Stimulated activated CD8-positive, alpha-beta memory T cell treated with anti-CD3 and anti-CD28 coated beads, Interleukin-15, amount 100 ng/mL, for 4 hours (primary cell): ENCODE measurements around the gene MBD6.

Source experiments
- DNase-seq, 2 donors: peaks; one replicate each; pipeline ENCODE4 v3.0.0-alpha.2; 2020; ENCODE audit warnings: low read depth in 2 of 2

The MBD6 gene

GRCh38 chr12:57528831-57529555, 6.4 kb downstream of the MBD6 start:
- DNase-seq, result no peak

GRCh38 chr12:57529831-57530230, 7.2 kb downstream of the MBD6 start:
- DNase-seq, result no peak

DNA sequence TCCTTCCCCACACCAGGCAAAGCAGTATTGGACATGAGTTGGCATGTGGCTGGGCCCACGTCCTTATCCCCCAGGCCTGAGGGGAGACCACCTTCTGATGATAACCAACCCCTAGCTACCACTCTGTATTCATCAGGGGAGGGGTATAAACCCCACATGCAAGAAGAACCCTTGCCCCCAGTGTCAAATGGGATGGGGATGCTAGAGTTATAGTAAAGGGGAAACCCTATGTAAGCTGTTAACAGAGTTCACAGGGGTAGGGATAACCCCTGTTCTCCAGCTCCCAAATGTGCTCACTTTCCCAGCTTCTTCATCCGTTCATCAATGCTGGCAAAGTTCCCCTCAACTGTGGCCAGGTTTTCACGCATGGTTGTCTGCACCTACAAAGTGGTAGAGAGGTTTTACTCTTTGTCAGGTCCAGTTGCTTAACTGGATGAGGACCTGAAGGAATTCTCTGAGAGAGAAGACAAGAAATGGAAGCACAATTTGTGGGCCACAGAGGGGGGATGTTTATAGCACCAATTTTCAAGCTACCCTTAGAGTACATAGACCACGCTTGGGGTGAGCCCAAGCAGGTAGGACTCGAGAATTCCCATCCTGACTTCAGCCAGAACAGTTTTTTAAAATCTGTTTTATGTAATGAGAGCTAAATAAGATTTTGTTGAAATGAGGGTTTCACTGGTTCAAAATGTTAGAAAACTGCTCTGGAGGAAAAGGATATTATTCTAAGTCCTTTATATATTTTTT, 7.9 kb downstream of the MBD6 start:
- DNase-seq, result no peak

DNA sequence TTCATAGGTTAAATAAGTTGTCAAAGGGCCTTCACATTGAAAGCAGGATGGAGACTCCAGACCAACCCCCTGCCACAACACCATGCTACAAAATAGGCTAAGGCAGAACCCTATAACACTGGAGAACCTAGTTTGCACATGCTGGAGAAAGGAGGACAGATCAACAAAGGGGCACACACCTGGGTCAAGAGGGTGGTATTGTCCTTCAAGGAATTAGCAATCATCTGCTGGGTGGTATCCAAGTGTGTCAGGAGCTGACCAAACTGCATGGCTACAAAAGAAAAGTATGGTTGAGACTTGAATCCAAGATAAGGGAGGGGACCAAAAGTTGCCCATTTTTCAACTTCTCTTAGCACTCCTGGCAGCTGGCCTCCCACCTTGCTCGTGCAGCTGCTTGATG, 9.2 kb downstream of the MBD6 start:
- no peak for DNase-seq

DNA sequence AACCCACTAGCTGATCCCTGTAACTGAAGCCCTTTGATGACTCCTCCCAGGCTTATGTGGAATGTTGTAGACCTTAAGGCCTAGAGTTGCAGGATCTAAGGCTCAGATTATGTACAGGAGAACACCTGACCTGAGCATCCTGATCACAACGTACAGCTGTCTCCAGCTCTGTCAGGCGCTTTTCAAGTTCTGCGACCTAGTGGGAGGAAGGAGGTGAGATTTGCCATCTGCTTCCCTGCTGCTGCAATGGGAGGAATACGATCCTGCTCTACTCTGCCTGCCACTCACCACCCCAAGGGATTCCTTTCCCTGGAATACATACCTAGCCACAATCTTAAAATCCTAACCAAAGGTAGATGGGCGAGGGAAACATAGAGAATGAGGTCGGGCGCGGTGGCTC, 10.5 kb downstream of the MBD6 start:
- no peak for DNase-seq

GRCh38 chr12:57534250-57534649, 11.6 kb downstream of the MBD6 start:
- no peak for DNase-seq

DNA sequence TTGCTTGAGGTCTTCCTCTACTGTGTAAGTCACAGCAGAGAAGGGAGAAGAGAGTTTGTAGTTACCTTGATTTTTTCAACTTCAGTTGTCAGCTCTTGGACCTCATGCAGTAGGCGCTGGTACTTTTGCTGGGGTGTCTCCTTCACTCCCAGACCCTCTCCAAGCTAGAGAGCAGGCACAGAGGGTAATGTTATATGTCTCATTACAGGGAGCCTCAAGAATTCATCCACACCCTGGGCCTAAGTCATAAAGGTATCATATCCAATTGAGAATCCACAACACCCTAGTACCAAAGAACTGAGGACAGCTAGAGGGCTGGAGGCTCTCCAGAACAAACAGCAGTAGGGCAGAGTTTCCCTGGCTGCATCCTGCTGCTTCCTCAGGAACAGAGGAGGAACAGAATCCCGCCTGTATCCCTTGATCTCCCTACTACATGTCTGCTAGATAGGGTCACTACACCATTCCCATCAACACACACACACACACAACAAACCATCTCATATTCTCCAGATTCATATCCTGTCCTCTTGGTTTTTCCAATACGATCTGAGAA, 12.4 kb downstream of the MBD6 start:
- no peak for DNase-seq

- DNase-seq, result no peak
Measured at GRCh38 chr12:57535764-57536596, 13.4 kb downstream of the MBD6 start.

DNA sequence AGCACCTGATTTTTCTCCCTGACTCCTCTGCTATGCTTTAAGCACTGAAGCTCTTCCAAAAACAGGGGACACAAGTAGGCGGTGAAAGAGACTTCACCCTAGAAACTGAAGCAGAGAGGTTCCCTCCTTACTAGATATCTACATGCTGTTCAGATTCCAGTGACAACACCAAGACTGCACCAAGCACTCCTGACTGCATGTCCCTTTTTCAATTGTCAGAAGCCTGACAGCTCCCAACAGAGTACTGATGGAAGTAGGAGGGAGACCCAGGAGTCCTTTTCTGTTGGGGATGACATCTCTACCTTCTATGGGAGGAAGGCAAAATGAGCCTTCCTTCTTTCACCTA, 13.9 kb downstream of the MBD6 start:
- no peak for DNase-seq

DNA sequence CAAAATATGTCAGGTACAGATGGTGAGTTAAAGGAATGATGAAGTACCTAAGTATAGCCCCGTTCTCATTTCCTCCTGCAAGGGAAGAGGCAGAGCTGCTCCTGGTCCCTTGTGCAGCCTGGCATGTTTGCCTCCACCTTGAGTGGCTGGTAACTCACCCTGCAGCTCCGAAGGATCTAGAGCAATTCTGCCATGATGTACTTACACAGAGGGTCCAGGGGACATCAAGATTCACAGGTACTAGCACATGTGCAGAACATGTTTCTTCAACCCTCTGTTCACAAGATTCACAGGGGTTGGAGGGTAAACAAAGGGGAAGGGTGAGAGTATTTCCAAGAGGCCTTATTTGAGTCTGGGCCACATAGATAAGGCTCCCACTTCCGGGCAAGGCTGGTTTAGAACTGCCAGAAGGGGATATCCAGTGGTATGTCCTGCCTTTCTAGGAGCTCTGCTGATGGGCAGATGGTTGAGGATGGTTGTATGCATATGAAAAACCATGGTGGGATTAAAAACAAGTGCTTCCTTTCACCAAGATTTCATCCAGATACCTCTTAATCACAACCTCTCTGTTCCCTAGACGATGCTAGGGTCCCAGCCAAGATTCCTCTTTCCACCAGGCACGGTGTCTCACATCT, 16.6 kb downstream of the MBD6 start:
- DNase-seq, result no peak

DNA sequence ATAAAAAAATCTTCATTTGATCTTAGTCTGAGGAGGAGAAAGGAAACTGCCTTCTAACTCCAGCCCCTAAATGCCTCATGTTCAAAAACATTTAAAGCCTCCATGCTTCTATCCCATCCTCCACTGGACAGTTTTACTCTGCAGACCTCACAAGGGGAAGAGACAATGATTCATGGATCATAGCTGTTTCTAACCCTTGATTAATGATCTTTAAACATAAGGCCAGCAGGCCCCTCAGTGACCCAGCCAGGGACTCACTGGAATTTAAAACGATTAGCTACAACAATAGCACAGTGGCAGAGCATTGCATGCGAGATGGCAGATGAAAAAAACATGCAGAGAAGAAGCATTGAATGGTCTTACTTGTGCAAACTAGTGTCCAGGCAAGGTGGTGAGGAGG, 18.4 kb downstream of the MBD6 start:
- DNase-seq, result no peak

- no peak for DNase-seq
Measured at GRCh38 chr12:57541717-57542116, 19.1 kb downstream of the MBD6 start.

GRCh38 chr12:57543581-57543980, 21.0 kb downstream of the MBD6 start:
- no peak for DNase-seq

DNA sequence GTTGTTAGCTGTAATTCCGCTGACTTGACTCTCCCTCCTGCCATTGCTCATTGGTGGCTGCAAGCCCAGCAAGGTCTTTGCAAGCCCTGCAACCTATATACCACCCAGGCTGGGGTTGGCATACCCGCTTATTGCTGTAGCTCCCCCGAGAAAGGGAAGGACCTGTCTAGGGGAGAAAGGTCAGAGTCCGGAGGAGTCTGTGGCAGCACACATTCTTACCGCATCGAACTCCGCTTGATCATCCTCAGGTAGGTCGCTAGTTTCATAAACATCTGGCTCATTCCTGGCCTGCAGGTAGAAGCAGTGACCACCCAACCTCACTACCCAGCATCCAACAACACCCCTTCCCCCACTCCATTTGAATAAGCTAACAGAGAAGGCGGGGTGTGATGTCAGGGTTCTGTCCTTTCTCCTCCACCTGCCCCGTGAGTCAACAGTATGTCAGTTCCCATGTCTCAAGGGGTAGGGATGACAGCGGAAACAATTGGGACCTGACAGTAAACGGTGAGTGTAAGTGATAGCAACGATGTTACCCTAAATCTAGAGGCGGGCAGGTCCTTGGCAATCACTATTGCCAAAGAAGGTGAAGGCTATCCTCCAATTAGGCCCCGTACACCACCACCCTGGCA, 23.3 kb downstream of the MBD6 start:
- DNase-seq, result no peak

- peak; percentile 81 to 91 for DNase-seq
Measured at GRCh38 chr12:57546438-57547287, 24.0 kb downstream of the MBD6 start, which contains the start of gene DCTN2. DCTN2 (minus strand) TSS chr12:57547192; CDS start chr12:57547063, 129 bp downstream.

DNA sequence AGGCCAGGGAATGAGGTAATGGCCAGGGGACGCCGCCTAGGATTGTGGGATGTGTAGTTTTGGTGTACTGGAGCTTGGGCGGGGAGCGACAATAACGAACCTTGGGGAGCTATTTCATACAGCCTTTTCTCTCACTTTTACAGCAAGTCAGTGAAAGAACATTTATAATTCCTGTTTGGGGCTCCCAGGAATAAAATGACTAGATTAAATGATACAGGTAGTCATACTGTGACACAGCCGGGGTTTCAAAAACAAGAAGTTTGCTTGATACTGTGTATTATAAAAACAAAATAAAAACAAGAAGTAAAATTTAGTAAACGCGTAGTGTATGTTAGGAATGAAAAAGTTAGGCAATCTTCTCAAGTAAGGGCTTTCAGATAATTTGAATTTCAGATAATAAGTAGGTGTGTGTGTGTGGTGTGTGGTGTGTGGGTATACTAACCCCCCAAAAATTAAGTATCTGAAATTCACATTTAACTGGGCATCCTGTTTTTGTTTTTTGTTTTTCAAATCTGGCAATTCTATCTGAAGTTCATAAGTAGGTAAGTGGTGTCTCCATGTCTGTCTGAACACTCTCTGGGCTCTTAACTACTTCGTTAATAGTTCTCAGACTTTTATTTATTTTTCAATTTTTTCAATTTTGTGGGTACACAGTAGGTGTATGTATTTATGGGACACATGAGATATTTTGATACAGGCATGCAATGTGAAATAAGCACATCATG, 24.8 kb downstream of the MBD6 start:
- DNase-seq, result no peak

DNA sequence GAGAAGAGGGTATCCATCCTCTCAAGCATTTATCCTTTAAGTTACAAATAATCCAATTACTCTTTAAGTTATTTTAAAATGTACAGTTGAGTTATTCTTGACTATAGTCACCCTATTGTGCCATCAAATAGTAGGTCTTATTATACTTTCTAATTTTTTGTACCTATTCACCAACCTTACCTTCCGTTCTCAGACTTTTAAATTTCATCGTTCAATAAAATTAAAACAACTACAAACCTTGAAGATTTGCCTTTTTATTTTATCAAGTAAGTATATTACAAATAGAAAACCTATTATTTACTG, 25.3 kb downstream of the MBD6 start:
- no peak for DNase-seq

DNA sequence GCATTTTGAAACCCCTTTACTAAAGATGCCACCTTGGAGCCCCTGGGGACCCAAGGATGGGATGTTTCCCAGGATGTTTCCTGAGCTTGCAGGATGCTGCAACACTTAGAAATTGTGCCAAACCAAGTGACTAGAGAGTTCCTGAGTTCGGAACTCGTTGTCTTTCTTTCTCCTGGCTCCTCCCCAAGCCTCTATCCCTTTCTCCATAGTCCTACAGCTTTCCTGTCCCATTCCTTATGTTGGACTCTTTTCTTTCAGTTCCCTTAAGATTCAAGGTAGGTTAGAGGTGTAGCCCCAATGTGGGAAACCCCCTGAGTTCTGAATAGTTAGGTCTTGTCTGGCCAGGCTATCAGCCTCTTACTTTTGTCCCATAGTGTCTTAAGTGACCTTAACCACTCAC, 25.9 kb downstream of the MBD6 start:
- DNase-seq, result no peak

- DNase-seq, result no peak
Measured at GRCh38 chr12:57549203-57549908, 26.7 kb downstream of the MBD6 start.
